Activated CD8-positive, alpha-beta T cell treated with anti-CD3 and anti-CD28 coated beads for 36 hours (primary cell): ENCODE results near the gene MZB1. TPM values are rescaled to one million over a fixed set of nuclear protein-coding genes. Genes with fewer than 3 reads are reported as not detected.

ENCODE experiments used
- ATAC-seq: fragments of 200-7000 bp; cut with Tn5 transposase; one replicate; pipeline ENCODE4 v1.10.0; 2021; ENCODE audit warnings: mild to moderate bottlenecking, moderate library complexity
- CTCF ChIA-PET: fragments of 350-600 bp; sonication (Branson Sonifier 250); formaldehyde crosslinking; loops from one replicate; lab custom pipeline; 2021; ENCODE audit warnings: antibody characterized with exemption; lab: Charles Lee
- POLR2A ChIA-PET: fragments of 350-600 bp; sonication (Branson Sonifier 250); formaldehyde crosslinking; loops from one replicate; lab custom pipeline; 2021; ENCODE audit warnings: antibody characterized with exemption; lab: Charles Lee
- DNase-seq: peaks from one replicate; pipeline ENCODE4 v3.0.0-alpha.2; 2020
- H3K27ac Mint-ChIP-seq: one replicate; pipeline ENCODE4 v1.8.0; 2021; ENCODE audit warnings: mild to moderate bottlenecking, mixed read lengths
- H3K27me3 Mint-ChIP-seq: one replicate; pipeline ENCODE4 v1.8.0; 2021; ENCODE audit warnings: mixed read lengths
- H3K36me3 Mint-ChIP-seq: one replicate; pipeline ENCODE4 v1.8.0; 2021; ENCODE audit warnings: low read depth, mixed read lengths
- H3K4me1 Mint-ChIP-seq: one replicate; pipeline ENCODE4 v1.8.0; 2021; ENCODE audit warnings: low read depth, mixed read lengths
- H3K4me3 Mint-ChIP-seq: one replicate; pipeline ENCODE4 v1.8.0; 2021; ENCODE audit warnings: mild to moderate bottlenecking, moderate library complexity, mixed read lengths
- H3K9me3 Mint-ChIP-seq: one replicate; pipeline ENCODE4 v1.8.0; 2021; ENCODE audit warnings: mixed read lengths
- intact Hi-C: fragments of 100-400 bp; cut with micrococcal nuclease; formaldehyde crosslinking; loops from one replicate; pipeline ENCODE4 v1.10.0; 2022
- total RNA-seq, 2 experiments: library from RNA; stranded (reverse); gene quantifications; one replicate each; pipeline ENCODE4 v1.2.3, GENCODE V29; 2021
- TF ChIP-seq, protein P1 (sequence below): fragments of 200-600 bp; IDR thresholded peaks from one replicate; pipeline ENCODE4 v1.8.0; 2022; ENCODE audit warnings: antibody characterized with exemption, mild to moderate bottlenecking

Gene MZB1
- total RNA-seq, 2 experiments from 2014 or later, result 14.4 to 14.5 TPM

GRCh38 chr5:139343476-139343875, 46.2 kb downstream of the MZB1 start:
- ChIA-PET POLR2A (interaction anchor here (0.6 to 1.1 kb wide), 2 partner anchors 40 to 50 kb away, joined by 3 to 4 read pairs; partner anchors contain the start of gene MATR3), CTCF (no interaction called here)
- intact Hi-C loops, result loop anchor here (5.0 kb wide), 1 partner anchor 49 kb away; no protein-coding TSS in a partner anchor
- Mint-ChIP-seq H3K27ac (peak overlapping the region; percentile 95), H3K27me3 (no peaks in the 10 kb centered on the region), H3K4me3 (peak overlapping the region; percentile 89), H3K9me3 (no peaks in the 10 kb centered on the region), H3K36me3 (peaks cover 26% of the 10 kb centered on the region), H3K4me1 (peaks cover 45% of the 10 kb centered on the region)
- TF ChIP-seq, protein P1, sequence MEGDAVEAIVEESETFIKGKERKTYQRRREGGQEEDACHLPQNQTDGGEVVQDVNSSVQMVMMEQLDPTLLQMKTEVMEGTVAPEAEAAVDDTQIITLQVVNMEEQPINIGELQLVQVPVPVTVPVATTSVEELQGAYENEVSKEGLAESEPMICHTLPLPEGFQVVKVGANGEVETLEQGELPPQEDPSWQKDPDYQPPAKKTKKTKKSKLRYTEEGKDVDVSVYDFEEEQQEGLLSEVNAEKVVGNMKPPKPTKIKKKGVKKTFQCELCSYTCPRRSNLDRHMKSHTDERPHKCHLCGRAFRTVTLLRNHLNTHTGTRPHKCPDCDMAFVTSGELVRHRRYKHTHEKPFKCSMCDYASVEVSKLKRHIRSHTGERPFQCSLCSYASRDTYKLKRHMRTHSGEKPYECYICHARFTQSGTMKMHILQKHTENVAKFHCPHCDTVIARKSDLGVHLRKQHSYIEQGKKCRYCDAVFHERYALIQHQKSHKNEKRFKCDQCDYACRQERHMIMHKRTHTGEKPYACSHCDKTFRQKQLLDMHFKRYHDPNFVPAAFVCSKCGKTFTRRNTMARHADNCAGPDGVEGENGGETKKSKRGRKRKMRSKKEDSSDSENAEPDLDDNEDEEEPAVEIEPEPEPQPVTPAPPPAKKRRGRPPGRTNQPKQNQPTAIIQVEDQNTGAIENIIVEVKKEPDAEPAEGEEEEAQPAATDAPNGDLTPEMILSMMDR, result no peak
- ATAC-seq (no peak), DNase-seq (no peak)

DNA sequence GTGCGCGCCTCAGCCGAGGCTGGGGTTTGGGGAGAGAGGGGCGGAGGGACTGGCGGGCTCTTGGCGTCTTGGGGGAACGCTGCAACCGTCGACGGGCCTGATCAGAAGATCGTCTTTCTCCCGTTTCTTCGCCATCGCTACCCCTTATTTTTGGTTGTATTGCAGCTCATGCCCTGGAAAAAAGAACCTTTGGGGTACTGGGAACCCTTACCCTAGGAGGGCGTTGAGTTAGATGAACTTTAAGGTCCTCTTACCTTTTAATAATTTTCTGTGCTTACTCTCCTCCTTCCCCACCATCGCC, 47.3 kb downstream of the MZB1 start:
- Mint-ChIP-seq H3K4me1 (peaks cover 42% of the 10 kb centered on the region), H3K4me3 (peak overlapping the region; percentile 89), H3K36me3 (peaks cover 26% of the 10 kb centered on the region), H3K9me3 (no peaks in the 10 kb centered on the region), H3K27ac (peak overlapping the region; percentile 95), H3K27me3 (no peaks in the 10 kb centered on the region)
- intact Hi-C loops, result loop anchor here (5.0 kb wide), 1 partner anchor 50 kb away; no protein-coding TSS in a partner anchor
- TF ChIP-seq, protein P1, result no peak
- CTCF ChIA-PET, result interaction anchor here (0.6 to 2.2 kb wide), 18 partner anchors 9 to 73 kb away, joined by 3 to 15 read pairs (median 4); partner anchors contain the start of genes MATR3, MZB1 and PROB1
- POLR2A ChIA-PET, result interaction anchor here (0.8 to 4.1 kb wide), 25 partner anchors 9 to 800 kb away, joined by 3 to 49 read pairs (median 5); partner anchors contain the start of genes ETF1, MATR3, MZB1 and PROB1
- no peak for DNase-seq
- no peak for ATAC-seq

- Mint-ChIP-seq H3K4me1 (peaks cover 39% of the 10 kb centered on the region), H3K36me3 (peaks cover 24% of the 10 kb centered on the region), H3K4me3 (peak within 1 kb of the TSS; percentile 89), H3K27ac (peak within 1 kb of the TSS; percentile 95), H3K9me3 (no peaks in the 10 kb centered on the region), H3K27me3 (no peaks in the 10 kb centered on the region)
- ATAC-seq (peak; percentile 90), DNase-seq (peak; percentile 99)
- intact Hi-C loops, result loop anchor here (2.0 to 5.0 kb wide), 2 partner anchors 45 to 50 kb away; no protein-coding TSS in a partner anchor
- ChIA-PET CTCF (interaction anchor here (0.6 to 2.2 kb wide), 18 partner anchors 9 to 73 kb away, joined by 3 to 15 read pairs (median 4); partner anchors contain the start of genes MATR3, MZB1 and PROB1), POLR2A (interaction anchor here (0.8 to 4.1 kb wide), 28 partner anchors 9 to 799 kb away, joined by 3 to 49 read pairs (median 5); partner anchors contain the start of genes ETF1, MATR3, MZB1 and PROB1)
- TF ChIP-seq, protein P1, result no peak
These were observed 47.9 kb downstream of the MZB1 start, which contains the start of gene PAIP2 for GRCh38 chr5:139341689-139342422. PAIP2 (plus strand) TSS chr5:139341854; CDS start chr5:139363785, 21,931 bp downstream.

DNA sequence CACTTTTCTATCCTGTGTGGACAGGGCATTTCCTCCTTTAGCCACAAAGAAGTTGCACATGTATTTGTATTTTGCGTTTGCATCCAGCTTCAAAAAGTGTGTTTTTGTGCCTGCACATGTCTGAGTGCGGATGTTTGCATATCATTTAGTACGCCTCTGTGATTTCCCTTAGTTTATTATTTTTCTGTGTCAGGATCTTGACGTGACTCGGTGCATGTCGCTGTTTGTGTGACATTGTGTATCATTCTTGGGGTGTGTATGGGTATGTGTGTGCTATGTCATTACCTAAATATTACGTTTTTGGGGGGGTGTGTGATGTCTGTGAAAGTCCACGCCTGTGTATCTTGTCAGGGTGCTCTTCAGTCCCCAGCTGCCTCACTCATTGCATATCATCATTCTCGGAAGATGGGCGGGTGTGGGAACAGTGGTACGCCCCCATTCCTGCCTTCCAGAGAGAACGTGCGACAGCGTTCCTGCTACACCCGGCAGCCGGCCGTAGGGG, 48.5 kb downstream of the MZB1 start:
- POLR2A ChIA-PET, result interaction anchor here (1.0 to 4.1 kb wide), 18 partner anchors 9 to 220 kb away, joined by 3 to 49 read pairs (median 6); partner anchors contain the start of genes MATR3, MZB1, SPATA24 and UBE2D2
- Mint-ChIP-seq H3K27me3 (no peaks in the 10 kb centered on the region), H3K36me3 (peaks cover 21% of the 10 kb centered on the region), H3K9me3 (no peaks in the 10 kb centered on the region), H3K27ac (peak overlapping the region; percentile 95), H3K4me3 (peak overlapping the region; percentile 89), H3K4me1 (peaks cover 39% of the 10 kb centered on the region)
- intact Hi-C loops, result loop anchor here (2.0 to 5.0 kb wide), 2 partner anchors 44 to 51 kb away; no protein-coding TSS in a partner anchor
- TF ChIP-seq, protein P1, result peak; percentile 70
- peak; percentile 35 for ATAC-seq
- CTCF ChIA-PET, result interaction anchor here (0.9 to 2.2 kb wide), 12 partner anchors 8 to 74 kb away, joined by 3 to 15 read pairs (median 6); partner anchors contain the start of gene MZB1
- DNase-seq, result no peak
